Central memory CD8-positive, alpha-beta T cell (primary cell): ENCODE data around the gene RARA.

ENCODE experiments used
- ATAC-seq: fragments of 150-1000 bp; cut with Tn5 transposase; replicated peaks from 2 replicates; pipeline ENCODE4 v1.10.0; 2022; ENCODE audit warnings: mild to moderate bottlenecking, moderate FRiP score, moderate number of reproducible peaks; ENCODE audit not compliant: poor library complexity, severe bottlenecking; ENCODE audit errors: extremely low read depth
- DNase-seq, 2 donors: peaks; one replicate each; pipeline ENCODE4 v3.0.0; 2021; ENCODE audit warnings: low spot score in 2 of 2
- H3K27ac Mint-ChIP-seq: one replicate; pipeline ENCODE4 v1.8.0; 2022; ENCODE audit warnings: low read depth, mild to moderate bottlenecking, moderate library complexity, mixed read lengths
- H3K27me3 Mint-ChIP-seq: one replicate; pipeline ENCODE4 v1.8.0; 2022; ENCODE audit warnings: mixed read lengths
- H3K36me3 Mint-ChIP-seq: one replicate; pipeline ENCODE4 v1.8.0; 2022; ENCODE audit warnings: mild to moderate bottlenecking, moderate library complexity, mixed read lengths; ENCODE audit not compliant: insufficient read depth
- H3K4me1 Mint-ChIP-seq: one replicate; pipeline ENCODE4 v1.8.0; 2022; ENCODE audit warnings: mixed read lengths
- H3K4me3 Mint-ChIP-seq: one replicate; pipeline ENCODE4 v1.8.0; 2022; ENCODE audit warnings: mild to moderate bottlenecking, moderate library complexity, mixed read lengths
- H3K9me3 Mint-ChIP-seq: one replicate; pipeline ENCODE4 v1.8.0; 2022; ENCODE audit warnings: mixed read lengths

The RARA gene

GRCh38 chr17:40329839-40330794, 21.1 kb downstream of the RARA start:
- H3K36me3 Mint-ChIP-seq = peaks cover 29% of the 10 kb centered on the region
- peak overlapping the region; percentile 68 for H3K27ac Mint-ChIP-seq
- H3K4me3 Mint-ChIP-seq = peak overlapping the region; percentile 33
- no peaks in the 10 kb centered on the region for H3K9me3 Mint-ChIP-seq
- ATAC-seq (no peak), DNase-seq (no peak)
- H3K4me1 Mint-ChIP-seq = peaks cover 83% of the 10 kb centered on the region
- no peaks in the 10 kb centered on the region for H3K27me3 Mint-ChIP-seq

GRCh38 chr17:40330850-40331470, 22.0 kb downstream of the RARA start:
- H3K27ac Mint-ChIP-seq = peak overlapping the region; percentile 80
- H3K9me3 Mint-ChIP-seq = no peaks in the 10 kb centered on the region
- ATAC-seq = no peak
- peaks cover 25% of the 10 kb centered on the region for H3K36me3 Mint-ChIP-seq
- no peak for DNase-seq
- peaks cover 77% of the 10 kb centered on the region for H3K4me1 Mint-ChIP-seq
- peak overlapping the region; percentile 33 for H3K4me3 Mint-ChIP-seq
- no peaks in the 10 kb centered on the region for H3K27me3 Mint-ChIP-seq

- ATAC-seq (no peak), DNase-seq (no peak)
- Mint-ChIP-seq H3K9me3 (no peaks in the 10 kb centered on the region), H3K27ac (peak overlapping the region; percentile 80), H3K4me3 (peak overlapping the region; percentile 8), H3K36me3 (peaks cover 22% of the 10 kb centered on the region), H3K27me3 (no peaks in the 10 kb centered on the region), H3K4me1 (peaks cover 71% of the 10 kb centered on the region)
Measured at GRCh38 chr17:40331743-40332641, 23.0 kb downstream of the RARA start.

GRCh38 chr17:40333781-40334448, 24.9 kb downstream of the RARA start:
- H3K27me3 Mint-ChIP-seq = no peaks in the 10 kb centered on the region
- DNase-seq (no peak), ATAC-seq (no peak)
- peak overlapping the region; percentile 67 for H3K27ac Mint-ChIP-seq
- H3K9me3 Mint-ChIP-seq = no peaks in the 10 kb centered on the region
- H3K36me3 Mint-ChIP-seq = peaks cover 17% of the 10 kb centered on the region
- H3K4me3 Mint-ChIP-seq = peak overlapping the region; percentile 41
- H3K4me1 Mint-ChIP-seq = peaks cover 64% of the 10 kb centered on the region

- DNase-seq (no peak), ATAC-seq (no peak)
- peaks cover 23% of the 10 kb centered on the region for H3K36me3 Mint-ChIP-seq
- H3K9me3 Mint-ChIP-seq = no peaks in the 10 kb centered on the region
- no peak overlapping the region for H3K4me3 Mint-ChIP-seq
- no peak overlapping the region for H3K27ac Mint-ChIP-seq
- no peaks in the 10 kb centered on the region for H3K27me3 Mint-ChIP-seq
- peaks cover 66% of the 10 kb centered on the region for H3K4me1 Mint-ChIP-seq
Measured at GRCh38 chr17:40335620-40336019, 26.6 kb downstream of the RARA start.

- Mint-ChIP-seq H3K4me1 (peaks cover 58% of the 10 kb centered on the region), H3K36me3 (peaks cover 30% of the 10 kb centered on the region), H3K27me3 (no peaks in the 10 kb centered on the region), H3K27ac (peak overlapping the region; percentile 71), H3K9me3 (no peaks in the 10 kb centered on the region), H3K4me3 (no peak overlapping the region)
- ATAC-seq (no peak), DNase-seq (no peak)
Measured at GRCh38 chr17:40337351-40337750, 28.4 kb downstream of the RARA start.

GRCh38 chr17:40338058-40338457, 29.1 kb downstream of the RARA start:
- peaks cover 57% of the 10 kb centered on the region for H3K4me1 Mint-ChIP-seq
- no peaks in the 10 kb centered on the region for H3K9me3 Mint-ChIP-seq
- H3K36me3 Mint-ChIP-seq = peaks cover 34% of the 10 kb centered on the region
- no peak overlapping the region for H3K4me3 Mint-ChIP-seq
- ATAC-seq (no peak), DNase-seq (no peak)
- peak overlapping the region; percentile 71 for H3K27ac Mint-ChIP-seq
- no peaks in the 10 kb centered on the region for H3K27me3 Mint-ChIP-seq

GRCh38 chr17:40338941-40339649, 30.1 kb downstream of the RARA start:
- DNase-seq = no peak
- H3K4me3 Mint-ChIP-seq = peak overlapping the region; percentile 44
- no peak for ATAC-seq
- peaks cover 62% of the 10 kb centered on the region for H3K4me1 Mint-ChIP-seq
- H3K36me3 Mint-ChIP-seq = peaks cover 33% of the 10 kb centered on the region
- H3K27me3 Mint-ChIP-seq = no peaks in the 10 kb centered on the region
- H3K27ac Mint-ChIP-seq = peak overlapping the region; percentile 89
- H3K9me3 Mint-ChIP-seq = no peaks in the 10 kb centered on the region

- ATAC-seq (no peak), DNase-seq (no peak)
- Mint-ChIP-seq H3K27ac (peak overlapping the region; percentile 89), H3K9me3 (no peaks in the 10 kb centered on the region), H3K36me3 (peaks cover 35% of the 10 kb centered on the region), H3K4me1 (peaks cover 62% of the 10 kb centered on the region), H3K4me3 (peak overlapping the region; percentile 61), H3K27me3 (no peaks in the 10 kb centered on the region)
Measured at GRCh38 chr17:40340327-40340726, 31.3 kb downstream of the RARA start.

GRCh38 chr17:40340880-40341807, 32.2 kb downstream of the RARA start:
- Mint-ChIP-seq H3K27me3 (no peaks in the 10 kb centered on the region), H3K9me3 (no peaks in the 10 kb centered on the region), H3K4me1 (peaks cover 65% of the 10 kb centered on the region), H3K4me3 (peak overlapping the region; percentile 61), H3K36me3 (peaks cover 35% of the 10 kb centered on the region), H3K27ac (peak overlapping the region; percentile 89)
- ATAC-seq (peak; percentile 81), DNase-seq (peak; percentile 83 to 91)
